ENCODE results near the gene MRTFB.

Gene MRTFB

GRCh38 chr16:14252860-14253259 lies 181.7 kb downstream of the MRTFB start:
- H3K4me3 ChIP-seq (ENCODE audit: control insufficient read depth, low read depth, low read length), result no peak overlapping the region
- no peak for DNase-seq (ENCODE audit: low read depth)
- no peak for TF ChIP-seq CTCF (IDR thresholded peaks at IDR 0.05; ENCODE audit: control insufficient read depth, insufficient read depth, low read depth, low read length, missing control alignments)

GRCh38 chr16:14263011-14263410 lies 191.9 kb downstream of the MRTFB start:
- no peak for TF ChIP-seq CTCF (IDR thresholded peaks at IDR 0.05; ENCODE audit: control insufficient read depth, insufficient read depth, low read depth, low read length, missing control alignments)
- no peak for DNase-seq (ENCODE audit: low read depth)
- H3K4me3 ChIP-seq (ENCODE audit: control insufficient read depth, low read depth, low read length), result no peak overlapping the region

- no peak for DNase-seq (ENCODE audit: low read depth)
Measured at GRCh38 chr16:14263769-14264168, 192.7 kb downstream of the MRTFB start.

GRCh38 chr16:14264327-14264943 lies 193.3 kb downstream of the MRTFB start:
- no peak for DNase-seq (ENCODE audit: low read depth)
- no peak overlapping the region for H3K4me3 ChIP-seq (ENCODE audit: control insufficient read depth, low read depth, low read length)
- TF ChIP-seq CTCF (IDR thresholded peaks at IDR 0.05; ENCODE audit: control insufficient read depth, insufficient read depth, low read depth, low read length, missing control alignments), result no peak

More at GRCh38 chr16:14263769-14264168, 192.7 kb downstream of the MRTFB start:
- TF ChIP-seq CTCF (IDR thresholded peaks at IDR 0.05; ENCODE audit: control insufficient read depth, insufficient read depth, low read depth, low read length, missing control alignments), result no peak
- H3K4me3 ChIP-seq (ENCODE audit: control insufficient read depth, low read depth, low read length), result no peak overlapping the region

GRCh38 chr16:14268073-14268472 lies 197.0 kb downstream of the MRTFB start:
- TF ChIP-seq CTCF (IDR thresholded peaks at IDR 0.05; ENCODE audit: control insufficient read depth, insufficient read depth, low read depth, low read length, missing control alignments), result no peak
- no peak overlapping the region for H3K4me3 ChIP-seq (ENCODE audit: control insufficient read depth, low read depth, low read length)
- no peak for DNase-seq (ENCODE audit: low read depth)

- H3K4me3 ChIP-seq (ENCODE audit: control insufficient read depth, low read depth, low read length), result no peak overlapping the region
- no peak for TF ChIP-seq CTCF (IDR thresholded peaks at IDR 0.05; ENCODE audit: control insufficient read depth, insufficient read depth, low read depth, low read length, missing control alignments)
- DNase-seq (ENCODE audit: low read depth), result no peak
Measured at GRCh38 chr16:14275934-14276333, 204.8 kb downstream of the MRTFB start.
